ENCODE measurements around the gene SERPINC1.
A peak's percentile ranks its signal among the peaks of the same experiment; 100 is the strongest.
"Not testable (repeated sequence)": the region's sequence is repeated elsewhere in the genome, so short reads cannot be mapped to it uniquely, and the experiment has no call there.

Gene SERPINC1

GRCh38 chr1:173917149-173917548 is at the start of gene SERPINC1:
TSS of gene SERPINC1 (minus strand) at chr1:173917327. CDS start at chr1:173917259, 68 bp downstream.
- no peak for DNase-seq

DNA sequence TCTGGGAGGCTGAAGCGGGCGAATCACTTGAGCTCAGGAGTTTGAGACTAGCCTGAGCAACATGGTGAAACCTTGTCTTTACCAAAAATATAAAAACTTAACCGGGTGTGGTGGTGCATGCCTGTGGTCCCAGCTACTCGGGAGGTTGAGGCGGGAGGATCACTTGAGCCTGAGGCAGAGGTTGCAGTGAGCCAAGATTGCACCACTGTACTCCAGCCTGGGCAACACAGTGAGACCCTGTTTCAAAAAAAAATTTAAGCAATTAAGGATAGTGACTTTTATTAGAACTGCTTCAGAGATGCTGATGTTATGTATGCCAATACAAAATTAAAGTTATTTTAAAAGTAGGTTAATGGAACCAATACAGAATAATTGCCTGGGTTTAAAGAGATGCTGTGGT is 48.8 kb upstream of the SERPINC1 start:
- DNase-seq, result not testable (repeated sequence)

GRCh38 chr1:173963477-173963876 is 46.4 kb upstream of the SERPINC1 start:
- DNase-seq, result no peak

- DNase-seq, result no peak
These were observed 43.5 kb upstream of the SERPINC1 start for GRCh38 chr1:173960625-173961024.

DNA sequence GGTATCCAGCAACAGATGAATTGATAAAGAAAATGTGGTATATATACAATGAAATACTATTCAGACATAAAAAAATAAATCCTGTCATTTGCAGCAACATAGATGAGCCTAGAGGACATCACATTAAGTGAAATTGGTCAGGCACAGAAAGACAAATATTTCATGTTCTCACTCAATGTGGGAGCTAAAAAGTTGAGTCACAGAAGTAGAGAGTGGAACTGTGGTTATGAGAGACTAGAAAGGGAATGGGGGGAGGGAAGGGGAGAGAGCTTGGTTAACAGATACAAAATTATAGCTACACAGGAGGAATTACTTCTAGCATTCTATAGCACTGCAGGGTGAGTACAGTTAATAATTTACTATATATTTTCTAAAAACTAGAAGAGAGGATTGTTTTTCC is 37.1 kb upstream of the SERPINC1 start:
- DNase-seq, result no peak

DNA sequence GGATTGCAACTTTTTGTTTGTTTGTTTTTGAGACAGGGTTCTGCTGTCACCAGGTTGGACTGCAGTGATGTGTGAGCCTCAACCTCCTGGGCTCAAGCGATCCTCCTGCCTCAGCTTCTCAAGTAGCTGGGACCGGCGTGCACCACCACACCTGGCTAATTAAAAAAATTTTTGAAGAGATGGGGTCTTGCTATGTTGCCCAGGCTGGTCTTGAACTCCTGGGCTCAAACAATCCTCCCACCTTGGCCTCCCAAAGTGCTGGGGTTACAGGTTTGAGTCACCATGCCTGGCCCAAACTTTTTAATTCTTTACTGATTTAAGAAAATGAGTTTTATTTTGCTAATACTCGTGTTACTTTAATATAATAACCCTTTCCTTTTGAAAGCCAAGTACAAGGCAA is 31.5 kb upstream of the SERPINC1 start:
- no peak for DNase-seq

DNA sequence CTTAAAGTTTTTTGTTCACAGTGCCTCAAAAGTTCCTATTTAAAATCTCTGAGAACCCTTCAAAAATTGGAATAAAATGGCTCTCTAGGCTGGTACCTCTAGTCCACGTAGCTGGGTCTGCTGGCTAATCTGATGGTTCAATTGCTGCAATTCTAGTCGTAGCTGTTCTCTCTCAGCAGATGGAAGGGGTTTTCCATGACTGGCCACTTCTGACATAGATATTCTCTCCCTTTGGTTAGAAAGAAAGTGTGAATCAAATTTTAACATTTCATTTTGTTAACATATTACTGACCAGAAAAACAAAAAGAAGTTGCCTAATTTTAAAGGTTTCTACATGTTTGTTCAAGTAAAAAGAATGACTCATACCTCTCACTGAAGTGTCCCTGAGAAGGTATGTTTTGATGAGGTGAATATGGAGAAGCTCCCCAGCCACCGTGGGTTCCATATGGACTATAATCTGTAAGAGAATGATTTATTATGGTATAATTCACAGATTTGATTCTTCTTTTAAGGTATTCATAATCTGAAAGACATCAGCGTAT is 29.3 kb upstream of the SERPINC1 start:
- DNase-seq, result no peak

DNA sequence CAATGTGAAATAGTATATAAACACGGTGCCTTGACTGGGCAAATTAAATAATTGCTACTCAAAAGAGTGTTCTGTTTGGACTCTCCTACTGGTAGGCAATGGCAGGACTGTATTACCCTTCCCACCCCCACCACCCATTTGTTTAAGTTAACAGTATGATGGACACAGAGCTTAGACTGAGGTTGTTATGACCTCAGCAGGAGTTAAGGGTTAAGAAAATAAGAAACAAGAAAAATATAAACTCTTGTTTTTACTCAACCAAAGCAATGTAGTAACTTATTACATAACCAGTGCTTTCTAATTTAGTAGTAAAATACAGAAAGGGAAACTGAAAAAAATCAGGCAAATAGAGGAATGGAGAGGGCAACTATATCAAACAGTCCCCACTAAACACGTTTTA is 19.9 kb upstream of the SERPINC1 start:
- DNase-seq, result no peak

GRCh38 chr1:173934440-173934839 is 17.3 kb upstream of the SERPINC1 start:
- DNase-seq, result no peak

DNA sequence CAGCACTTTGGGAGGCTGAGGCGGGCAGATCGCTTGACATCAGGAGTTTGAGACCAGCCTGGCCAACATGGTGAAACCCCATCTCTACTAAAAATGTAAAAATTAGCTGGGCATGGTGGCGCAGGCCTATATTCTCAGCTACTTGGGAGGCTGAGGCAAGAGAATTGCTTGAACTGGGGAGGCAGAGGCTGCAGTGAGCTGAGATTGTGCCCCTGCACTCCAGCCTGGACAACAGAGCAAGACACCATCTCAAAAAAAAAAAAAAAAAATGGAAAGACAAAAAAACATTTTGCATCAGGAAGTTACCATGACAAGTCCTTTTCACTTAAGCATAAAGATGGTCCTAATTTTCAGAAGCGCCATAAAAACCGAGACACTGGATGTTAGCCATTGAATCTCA is 13.4 kb upstream of the SERPINC1 start:
- DNase-seq, result not testable (repeated sequence)

DNA sequence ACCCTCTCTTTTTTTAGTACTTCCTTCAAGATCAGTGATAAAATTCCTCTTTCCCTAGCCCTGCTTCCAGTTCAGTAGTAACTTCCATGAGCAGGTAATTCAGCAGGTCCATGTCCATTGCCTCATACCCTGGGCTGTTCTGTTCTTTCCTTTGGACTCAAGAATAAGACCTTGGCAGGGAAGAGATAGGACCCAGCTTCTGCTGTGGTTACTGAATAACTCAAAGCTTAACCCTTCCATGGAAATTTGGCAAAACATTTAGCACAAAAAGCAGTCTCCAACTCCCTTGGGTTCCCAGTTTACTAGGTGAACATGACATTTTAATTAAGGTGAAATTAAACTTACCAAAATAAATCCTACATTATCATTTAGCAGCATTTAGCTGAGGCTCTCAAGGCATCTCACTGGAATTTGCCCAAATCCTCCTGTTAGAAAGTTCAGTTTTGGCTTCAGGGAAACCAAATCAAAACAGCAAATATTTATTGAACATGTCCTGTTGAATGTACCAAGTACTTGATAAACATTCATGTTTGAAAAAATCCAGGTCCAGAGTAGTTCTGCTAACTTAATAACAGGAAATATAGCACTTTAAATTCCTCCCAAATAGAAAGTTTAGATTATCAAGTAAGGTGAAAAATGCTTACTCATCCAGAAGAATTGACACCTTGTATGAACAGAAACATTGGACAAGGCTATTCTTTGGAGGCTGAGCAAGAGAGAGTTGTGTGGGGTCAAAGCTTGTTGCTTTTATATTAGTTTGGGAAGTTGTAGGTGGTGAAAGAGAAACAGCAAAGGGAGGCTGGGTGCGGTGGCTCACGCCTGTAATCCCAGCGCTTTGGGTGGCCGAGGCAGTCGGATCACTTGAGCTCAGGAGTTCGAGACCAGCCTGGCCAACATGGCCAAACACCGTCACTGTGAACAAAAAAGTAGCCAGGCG is 8.4 kb upstream of the SERPINC1 start:
- DNase-seq, result no peak

DNA sequence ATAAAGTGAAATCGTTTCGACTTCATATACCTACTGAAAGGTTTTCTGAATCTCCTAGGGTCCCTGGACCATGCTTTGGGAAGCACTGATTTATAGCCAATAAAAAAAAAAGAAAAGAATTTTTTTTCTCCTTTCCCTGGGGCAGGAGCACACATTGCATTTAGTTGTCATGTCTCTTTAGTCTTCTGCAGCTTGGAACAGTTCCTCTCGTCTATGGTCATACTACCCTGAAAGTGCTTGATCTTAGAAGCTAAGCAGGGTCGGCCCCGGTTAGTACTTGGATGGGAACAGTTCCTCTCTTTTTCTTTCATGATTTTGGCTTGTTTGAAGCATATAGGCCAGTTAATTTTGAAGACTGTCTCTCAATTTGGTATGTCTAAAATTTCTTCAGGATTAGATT is 3.7 kb upstream of the SERPINC1 start:
- no peak for DNase-seq

- DNase-seq, result no peak
These were observed 737 bp upstream of the SERPINC1 start for GRCh38 chr1:173917635-173918493.

DNA sequence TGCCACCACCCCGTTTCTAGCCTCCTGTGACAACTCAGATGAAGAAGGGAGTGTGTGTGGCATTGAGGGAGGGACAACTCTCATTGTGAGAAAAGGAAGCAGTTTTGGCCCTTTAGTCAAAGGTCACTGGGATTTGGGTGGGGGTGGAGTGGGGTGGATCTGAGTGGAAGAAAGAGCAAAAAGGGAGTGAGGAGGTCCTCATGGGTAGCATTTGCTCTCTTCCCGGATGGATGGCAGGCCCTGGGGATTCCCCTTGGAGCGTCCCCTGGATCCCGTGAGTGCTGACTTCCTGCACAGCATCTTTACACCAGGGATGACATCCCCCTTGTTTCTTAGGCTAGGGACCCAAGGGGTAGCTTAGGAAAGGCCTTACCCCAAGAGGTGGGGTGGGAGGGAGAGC is 460 bp downstream of the SERPINC1 start:
- no peak for DNase-seq

DNA sequence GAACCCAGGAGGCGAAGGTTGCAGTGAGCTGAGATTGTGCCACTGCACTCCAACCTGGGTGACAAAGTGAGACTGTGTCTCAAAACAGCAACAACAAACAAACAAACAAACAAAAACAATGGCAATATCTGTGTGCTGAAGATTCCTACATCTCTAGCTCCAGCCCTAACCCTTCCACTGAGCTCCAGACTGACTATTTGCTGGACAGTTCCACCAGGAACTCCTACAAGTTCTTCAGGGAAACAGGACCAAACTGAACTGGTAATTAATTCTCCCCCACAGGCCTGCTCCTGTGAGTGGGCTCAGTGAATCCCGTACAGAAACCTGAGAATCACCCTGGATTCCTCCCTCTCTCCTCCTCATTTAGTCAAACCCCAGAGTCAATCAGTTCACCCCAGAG is 1.5 kb downstream of the SERPINC1 start:
- no peak for DNase-seq

GRCh38 chr1:173914366-173914871 is 2.7 kb downstream of the SERPINC1 start:
- DNase-seq, result peak; percentile 4

DNA sequence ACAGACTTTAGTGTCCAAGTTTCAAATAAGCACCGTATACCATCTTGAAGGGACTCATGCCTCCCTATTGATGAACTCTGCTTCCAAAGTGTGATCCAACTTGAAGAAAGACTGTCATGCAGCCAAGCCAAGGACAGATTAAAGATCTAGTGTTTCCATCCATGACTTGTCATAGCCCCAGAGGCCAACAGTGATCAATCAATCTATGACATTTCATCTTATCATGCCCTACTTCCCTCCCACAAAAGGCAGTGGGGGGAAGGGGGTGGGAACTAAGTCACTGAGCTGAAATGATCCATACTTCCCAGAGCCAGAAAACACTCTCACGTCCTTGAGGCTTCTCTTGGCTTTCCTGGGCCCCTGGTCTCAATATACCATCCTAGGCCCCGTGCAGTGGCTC is 4.0 kb downstream of the SERPINC1 start:
- no peak for DNase-seq

DNA sequence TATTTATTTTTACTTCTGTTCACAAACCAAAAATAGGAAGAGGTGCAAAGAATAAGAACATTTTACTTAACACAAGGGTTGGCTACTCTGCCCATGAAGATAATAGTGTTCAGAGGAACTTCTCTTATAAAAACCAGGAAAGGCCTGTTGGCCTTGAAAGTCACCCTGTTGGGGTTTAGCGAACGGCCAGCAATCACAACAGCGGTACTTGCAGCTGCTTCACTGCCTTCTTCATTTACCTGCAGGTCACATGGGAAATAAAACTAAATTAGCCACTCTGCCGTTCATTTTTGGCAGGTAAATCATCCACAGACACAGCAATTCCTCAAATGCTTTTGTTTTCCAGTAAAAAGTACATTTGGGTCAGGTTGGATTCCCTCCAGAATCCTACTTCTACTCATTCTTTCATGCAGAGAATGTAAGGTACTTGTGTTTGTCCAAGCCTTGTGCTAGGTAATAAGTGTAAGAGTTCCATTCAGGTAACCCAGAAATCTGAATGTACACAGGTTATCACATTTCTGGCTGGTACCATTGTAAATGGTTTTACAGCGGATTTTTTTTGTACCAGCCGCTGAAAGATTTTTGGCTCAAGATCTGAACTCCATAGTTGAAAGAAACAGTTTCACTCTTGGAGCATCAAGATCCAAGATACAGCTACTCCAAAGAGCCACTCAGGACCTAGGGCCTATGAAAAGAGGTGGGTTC is 13.1 kb downstream of the SERPINC1 start:
- no peak for DNase-seq

- no peak for DNase-seq
These were observed 16.1 kb downstream of the SERPINC1 start for GRCh38 chr1:173900992-173901391.

DNA sequence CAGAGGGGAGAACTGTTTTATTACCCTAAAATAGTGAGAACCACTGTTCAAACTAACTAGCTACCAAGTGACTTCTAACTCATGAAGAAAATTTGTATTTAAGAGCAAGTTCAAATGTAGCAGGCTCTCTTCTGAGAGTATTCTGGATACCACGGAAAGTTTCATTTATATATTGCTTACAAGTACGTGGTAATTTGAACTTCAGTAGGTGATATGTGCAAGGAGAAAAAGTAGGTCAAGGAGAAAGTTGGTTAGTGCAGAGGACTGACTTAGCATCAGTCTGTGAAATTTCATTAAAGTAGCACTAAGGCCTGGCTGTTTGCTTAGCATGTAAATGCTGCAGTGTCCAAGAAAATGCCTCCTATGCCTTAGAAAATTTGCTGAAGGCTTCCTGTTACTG is 16.7 kb downstream of the SERPINC1 start:
- DNase-seq, result no peak

DNA sequence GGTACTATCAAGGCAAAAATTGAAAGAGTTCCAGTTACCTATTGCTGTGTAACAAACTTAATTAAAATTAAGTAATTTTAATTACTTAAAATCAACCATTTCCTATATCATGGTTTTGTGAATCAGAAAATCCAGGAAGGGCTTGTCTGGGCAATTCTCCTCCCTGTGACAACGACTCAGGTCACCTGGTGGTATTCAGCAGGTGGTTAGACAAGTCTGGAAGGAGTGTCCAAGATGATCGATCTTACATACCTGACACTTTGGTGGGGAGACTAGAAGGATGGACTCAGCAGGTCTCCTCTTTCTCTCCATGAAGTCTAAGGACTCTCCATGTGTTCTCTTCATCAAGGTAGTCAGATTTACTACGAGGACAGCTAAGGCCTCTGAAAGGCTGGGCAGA is 22.9 kb downstream of the SERPINC1 start:
- no peak for DNase-seq

DNA sequence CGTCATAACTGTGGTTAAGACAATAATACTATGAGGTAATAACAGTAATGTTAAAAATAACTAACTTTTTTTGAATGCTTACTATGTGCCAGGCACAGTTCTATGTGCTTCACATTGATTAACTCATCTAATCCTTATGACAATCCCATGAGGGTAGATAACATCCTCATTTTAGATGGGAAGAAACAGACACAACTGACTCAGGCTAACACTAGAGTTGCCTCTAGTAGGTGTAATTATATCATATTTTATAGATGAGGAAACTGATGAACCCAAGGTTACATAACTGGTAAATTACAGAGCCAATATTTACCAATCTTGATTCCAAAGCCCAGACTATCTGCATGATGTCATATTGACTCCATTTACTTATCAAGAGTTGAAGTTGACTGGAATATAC is 23.5 kb downstream of the SERPINC1 start:
- no peak for DNase-seq

DNA sequence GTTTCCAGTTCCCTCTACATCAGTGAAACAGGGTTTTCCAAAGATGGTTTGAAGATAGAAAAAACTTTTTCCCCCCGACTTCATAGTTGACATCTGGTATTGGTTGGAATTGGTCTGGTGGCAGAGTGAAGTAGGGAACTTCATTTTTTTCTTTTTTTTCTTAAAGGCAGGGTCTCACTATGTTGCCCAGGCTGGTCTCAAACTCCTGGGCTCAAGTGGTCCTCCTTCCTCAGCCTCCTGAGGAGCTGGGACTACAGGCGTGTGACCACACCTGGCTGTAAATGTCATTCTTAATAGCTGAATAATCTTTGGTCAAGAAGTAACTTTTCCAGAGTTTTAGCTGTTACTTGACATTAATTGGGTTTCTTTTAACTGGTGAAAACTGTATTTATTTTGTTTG is 27.2 kb downstream of the SERPINC1 start:
- no peak for DNase-seq
